Kidney tubule cell (primary cell): Measurements from ENCODE around the gene TFAP2A.

Experiments
- DNase-seq: peaks from one replicate; pipeline ENCODE4 v3.0.0-alpha.2; 2018; ENCODE audit warnings: low spot score

Gene TFAP2A

GRCh38 chr6:10425975-10426780 lies 11.3 kb upstream of the TFAP2A start:
- DNase-seq = peak; percentile 67

- no peak for DNase-seq
These were observed 10.5 kb upstream of the TFAP2A start for GRCh38 chr6:10425176-10425974.

GRCh38 chr6:10424040-10424439 lies 9.2 kb upstream of the TFAP2A start:
- DNase-seq = no peak

GRCh38 chr6:10422737-10423034 lies 7.8 kb upstream of the TFAP2A start:
- DNase-seq = no peak

GRCh38 chr6:10421921-10422736 lies 7.3 kb upstream of the TFAP2A start:
- no peak for DNase-seq

GRCh38 chr6:10421158-10421920 lies 6.5 kb upstream of the TFAP2A start:
- DNase-seq = no peak

- DNase-seq = no peak
These were observed 5.8 kb upstream of the TFAP2A start for GRCh38 chr6:10420546-10421157.

GRCh38 chr6:10419749-10420545 lies 5.1 kb upstream of the TFAP2A start:
- DNase-seq = peak; percentile 53

- DNase-seq = peak; percentile 88
These were observed 4.2 kb upstream of the TFAP2A start for GRCh38 chr6:10418862-10419748.

- no peak for DNase-seq
These were observed 3.5 kb upstream of the TFAP2A start for GRCh38 chr6:10418361-10418861.

- no peak for DNase-seq
These were observed 2.8 kb upstream of the TFAP2A start for GRCh38 chr6:10417681-10418104.

- no peak for DNase-seq
These were observed 2.2 kb upstream of the TFAP2A start for GRCh38 chr6:10416863-10417641.

- DNase-seq = no peak
These were observed 1.6 kb upstream of the TFAP2A start for GRCh38 chr6:10416516-10416862.

GRCh38 chr6:10415617-10416480 lies 975 bp upstream of the TFAP2A start:
- DNase-seq = no peak

- DNase-seq = no peak
These were observed 780 bp downstream of the TFAP2A start for GRCh38 chr6:10413850-10414738.

- DNase-seq = no peak
These were observed 1.5 kb downstream of the TFAP2A start for GRCh38 chr6:10413262-10413849.
